GM19328 (cell line): ENCODE data around the gene PRIMA1.

Experiments used
- ATAC-seq: cut with Tn5 transposase; IDR thresholded peaks from one replicate; pipeline ENCODE4 v1.9.1; 2021; ENCODE audit warnings: mild to moderate bottlenecking, moderate library complexity; ENCODE audit not compliant: unreplicated experiment

PRIMA1 gene

DNA sequence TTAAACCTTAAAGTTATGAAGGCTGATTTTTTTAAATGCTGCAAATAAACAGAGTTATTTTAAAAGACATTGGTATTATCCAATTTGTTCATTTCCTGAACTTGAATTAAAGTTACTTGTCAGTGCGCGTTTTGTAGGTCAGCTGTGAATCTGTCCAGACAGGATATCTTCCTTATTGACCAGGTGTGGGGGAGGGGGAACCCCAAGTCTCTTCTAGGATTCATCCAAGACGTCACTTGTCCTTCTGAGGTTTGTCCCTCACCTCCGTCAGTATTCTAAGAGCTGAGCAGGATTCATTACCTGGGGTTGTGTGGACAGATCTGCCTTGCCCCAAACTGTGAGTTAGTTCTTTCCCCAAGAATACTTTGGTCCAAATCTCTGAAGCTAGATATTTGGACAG, 8.8 kb upstream of the PRIMA1 start:
- no peak for ATAC-seq

DNA sequence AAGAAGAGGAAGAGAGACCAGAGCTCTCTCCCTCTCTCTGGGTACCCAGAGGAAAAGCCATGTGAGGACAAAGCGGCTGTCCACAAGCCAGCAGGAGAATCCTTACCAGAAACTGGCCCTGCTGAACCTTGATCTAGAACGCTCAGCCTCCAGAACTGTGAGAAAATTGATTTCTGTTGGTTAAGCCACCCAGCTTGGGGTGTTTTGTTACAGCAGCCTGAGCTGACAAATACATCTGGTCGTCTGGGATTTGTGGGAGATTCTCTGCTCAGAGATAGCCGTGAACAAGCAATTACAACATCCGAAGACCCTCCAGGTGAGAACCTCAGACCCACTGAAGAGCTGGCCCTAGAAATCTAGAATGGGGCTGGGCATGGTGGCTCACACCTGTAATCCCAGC, 6.5 kb upstream of the PRIMA1 start:
- ATAC-seq, result no peak

DNA sequence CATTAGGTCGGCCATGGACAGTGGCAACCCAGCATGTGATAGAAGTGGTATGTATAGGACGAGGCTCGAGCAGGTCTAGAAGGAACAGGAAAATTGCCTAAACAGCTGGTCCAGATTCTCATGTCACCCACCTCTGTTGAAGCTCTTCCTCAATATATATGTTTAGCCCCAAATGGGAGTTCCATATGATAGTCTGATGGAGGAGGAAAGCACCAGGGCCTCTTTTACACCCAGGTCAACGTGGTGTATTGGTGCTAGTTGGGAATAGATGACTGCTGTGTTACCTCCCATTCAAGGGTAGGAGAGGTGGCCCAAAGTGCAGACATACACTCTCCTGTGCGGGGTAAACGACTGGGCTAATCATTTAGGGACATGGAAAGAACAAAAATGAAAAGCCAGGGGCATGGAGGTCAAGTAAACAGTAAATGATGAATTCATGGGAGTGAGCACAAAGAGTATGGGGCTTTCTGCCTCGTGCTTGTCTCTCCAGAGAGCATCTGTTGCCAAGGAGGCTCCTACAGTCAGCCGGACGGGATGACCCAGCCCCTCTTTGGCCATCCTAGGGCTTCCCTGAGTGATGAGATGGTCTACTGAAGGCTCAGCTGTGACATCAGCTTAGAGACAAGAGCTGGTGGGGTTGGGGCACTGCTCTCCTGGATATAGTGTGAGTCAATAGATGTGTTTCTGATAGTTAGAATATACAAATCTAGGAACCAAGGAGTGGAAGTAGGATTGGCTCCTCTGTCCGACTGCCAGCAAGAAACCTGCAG, 5.5 kb upstream of the PRIMA1 start:
- no peak for ATAC-seq

GRCh38 chr14:93792391-93792790, 4.1 kb upstream of the PRIMA1 start:
- no peak for ATAC-seq

- no peak for ATAC-seq
Measured at GRCh38 chr14:93790966-93791365, 2.7 kb upstream of the PRIMA1 start.

DNA sequence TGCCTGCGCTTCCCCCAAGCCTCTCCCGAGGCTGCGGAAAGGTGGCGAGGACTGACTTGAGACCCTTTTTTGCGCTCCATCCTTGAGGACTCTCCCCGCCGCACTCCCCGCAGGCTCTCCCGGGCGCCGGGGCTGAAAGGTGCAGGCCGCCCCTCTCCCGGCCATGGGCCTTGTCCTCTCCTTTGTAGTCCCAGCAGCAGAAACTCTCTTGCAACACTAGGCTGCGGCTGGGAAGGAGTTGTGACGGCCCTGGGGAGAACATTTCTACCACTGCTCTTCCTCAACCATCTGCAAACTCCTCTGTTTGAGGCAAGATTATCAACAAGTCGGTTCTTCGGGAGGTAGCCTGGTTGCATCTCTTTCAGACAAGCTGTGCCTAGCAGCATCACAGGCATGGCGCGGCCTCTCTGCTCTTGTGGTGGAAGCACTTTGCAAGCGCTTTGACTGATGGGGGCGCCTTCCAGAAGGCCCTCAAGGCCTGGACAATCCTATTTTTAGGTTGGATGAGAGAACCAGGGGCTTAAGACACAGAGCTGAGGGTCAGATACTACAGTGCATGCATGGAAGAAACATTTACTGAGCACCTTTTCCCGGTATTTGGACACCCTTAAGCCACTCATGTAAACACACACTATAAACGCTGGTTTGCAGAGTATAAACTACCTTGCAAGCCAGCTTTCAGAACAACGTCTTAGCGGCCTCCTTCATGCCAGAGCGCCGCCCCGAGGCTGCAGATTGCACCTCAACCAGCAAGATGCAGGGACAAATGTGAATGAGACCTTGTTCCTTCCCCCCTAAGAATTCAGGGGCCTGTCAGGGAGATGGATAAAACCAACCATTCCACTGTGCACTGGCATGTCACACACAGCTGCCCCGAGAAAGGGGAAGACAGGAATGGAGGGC, 1.2 kb upstream of the PRIMA1 start:
- no peak for ATAC-seq

- ATAC-seq, result no peak
Measured at GRCh38 chr14:93788543-93789227, 400 bp upstream of the PRIMA1 start.

- ATAC-seq, result no peak
Measured at GRCh38 chr14:93787465-93788292, 606 bp downstream of the PRIMA1 start.

GRCh38 chr14:93785423-93785822, 2.9 kb downstream of the PRIMA1 start:
- no peak for ATAC-seq

GRCh38 chr14:93784878-93785277, 3.4 kb downstream of the PRIMA1 start:
- no peak for ATAC-seq

DNA sequence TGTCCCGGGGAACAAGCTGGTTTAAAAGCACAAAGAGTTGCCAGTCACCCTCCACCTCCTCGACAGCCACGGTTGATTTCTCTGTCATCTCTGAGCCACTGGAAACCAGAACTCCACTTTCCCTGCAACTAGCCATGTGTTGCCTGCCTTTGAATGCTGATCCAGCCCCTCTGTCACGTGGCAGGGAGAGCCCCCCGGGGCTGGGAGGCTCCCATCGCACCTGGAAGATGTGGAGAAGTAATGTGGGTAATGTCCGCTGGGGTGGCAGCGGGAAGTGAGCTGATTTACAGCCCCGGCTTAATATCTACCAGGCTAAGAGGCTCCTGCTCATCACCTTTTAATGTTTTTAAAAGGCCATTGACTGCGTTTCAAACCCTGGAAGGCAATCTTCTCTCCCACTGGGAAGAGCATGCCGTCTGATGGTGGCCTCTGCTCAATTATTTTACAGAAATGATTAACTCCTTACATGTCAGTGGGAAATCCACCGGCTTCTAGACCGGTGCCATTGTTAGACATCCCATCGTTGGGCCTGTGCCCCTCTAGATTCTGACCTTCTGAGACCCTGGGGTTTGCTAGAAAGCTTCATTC, 7.4 kb downstream of the PRIMA1 start:
- ATAC-seq, result no peak

DNA sequence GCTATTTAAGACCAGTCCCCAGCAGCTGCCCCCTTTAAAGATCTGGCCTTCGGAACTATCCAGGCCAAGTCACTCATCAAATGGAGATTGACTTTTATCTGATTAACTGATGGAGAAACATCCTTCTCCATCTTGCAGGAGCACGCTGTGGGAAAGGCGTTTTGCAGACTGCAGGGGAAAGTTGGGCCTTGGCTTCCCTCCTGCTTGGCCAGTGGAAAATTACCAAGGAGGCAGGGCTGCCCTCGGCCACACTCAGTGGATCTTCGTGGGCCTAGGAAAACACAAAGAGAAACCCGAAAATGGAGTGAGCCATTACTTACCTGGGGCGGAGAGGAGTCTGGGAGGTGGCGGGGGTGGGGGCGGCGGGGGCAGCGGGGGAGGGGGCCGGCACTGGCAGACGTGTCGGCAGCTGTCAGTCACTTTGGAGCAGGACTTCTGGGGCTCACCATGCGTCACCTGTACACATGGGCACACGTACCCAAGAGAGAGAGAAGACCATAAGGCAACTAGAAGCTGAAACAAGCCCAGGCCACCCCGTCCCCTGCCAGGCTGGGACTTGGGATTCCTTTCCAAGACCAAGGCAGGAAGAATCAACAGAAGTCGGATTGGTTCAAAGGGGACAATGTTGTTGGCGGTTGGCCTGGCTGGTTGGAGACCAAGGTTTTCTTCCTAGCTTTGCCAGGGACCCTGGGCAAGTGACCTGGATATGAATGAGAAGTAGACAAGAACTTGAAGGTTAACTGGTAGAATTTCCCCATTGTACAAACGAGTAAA, 9.2 kb downstream of the PRIMA1 start:
- ATAC-seq, result no peak

GRCh38 chr14:93778453-93778852, 9.8 kb downstream of the PRIMA1 start:
- ATAC-seq, result no peak

GRCh38 chr14:93775744-93776143, 12.5 kb downstream of the PRIMA1 start:
- ATAC-seq, result no peak

DNA sequence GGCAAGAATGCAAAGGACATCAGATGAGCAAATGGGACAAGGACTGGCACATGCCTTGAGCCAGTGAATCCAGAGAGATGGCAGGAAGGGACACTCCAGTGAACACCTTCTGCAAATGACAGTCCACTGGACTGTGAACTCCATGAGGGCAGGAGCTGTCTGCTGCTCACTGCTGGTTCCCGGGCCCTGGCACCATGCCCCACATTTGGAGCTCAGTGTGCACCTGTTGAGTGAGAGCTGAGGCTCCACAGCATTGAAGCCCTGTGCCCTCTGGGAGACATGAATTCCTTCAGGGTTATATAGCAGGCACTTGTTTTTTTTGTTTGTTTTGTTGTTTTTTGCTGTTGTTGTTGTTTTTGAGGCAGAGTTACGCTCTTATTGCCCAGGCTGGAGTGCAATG, 13.1 kb downstream of the PRIMA1 start:
- ATAC-seq, result no peak

DNA sequence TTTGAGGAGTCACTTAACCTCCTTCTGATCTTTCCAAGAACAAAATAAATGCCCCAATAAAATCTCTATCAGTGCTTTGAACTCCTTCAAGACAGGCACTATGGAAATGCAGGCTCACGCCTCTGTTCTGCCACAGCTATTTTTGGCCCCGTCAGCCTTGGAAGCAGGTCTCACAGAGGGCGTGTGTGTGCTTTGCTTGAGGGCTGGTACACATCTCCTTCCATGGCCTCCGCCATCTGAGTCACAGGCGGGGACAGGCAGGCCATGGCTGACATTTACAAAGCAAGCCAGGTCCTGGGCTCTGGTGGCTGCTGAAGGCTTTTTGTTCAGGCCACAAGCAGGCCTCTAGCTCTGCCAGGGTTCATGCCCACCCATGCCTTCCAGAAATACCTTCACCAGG, 16.0 kb downstream of the PRIMA1 start:
- no peak for ATAC-seq

DNA sequence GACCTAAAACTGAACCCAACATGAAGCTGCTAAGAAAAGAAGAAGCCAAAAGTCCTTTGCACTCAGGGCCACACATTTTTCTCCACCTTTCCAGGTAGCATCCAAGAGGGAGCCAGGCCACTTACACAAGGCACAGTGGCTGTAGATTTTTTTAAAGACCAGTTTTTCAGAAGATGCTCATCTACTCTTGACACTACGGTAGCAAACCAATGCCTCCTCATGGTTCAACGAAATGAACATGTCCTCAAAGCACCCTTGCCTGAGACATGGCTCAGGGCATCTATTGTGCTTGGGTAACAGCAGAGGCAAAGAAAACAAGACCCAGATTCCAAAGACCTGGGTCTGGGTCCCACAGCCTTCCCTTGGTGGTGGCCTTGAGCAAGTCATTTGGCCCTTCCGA, 22.3 kb downstream of the PRIMA1 start:
- ATAC-seq, result no peak

DNA sequence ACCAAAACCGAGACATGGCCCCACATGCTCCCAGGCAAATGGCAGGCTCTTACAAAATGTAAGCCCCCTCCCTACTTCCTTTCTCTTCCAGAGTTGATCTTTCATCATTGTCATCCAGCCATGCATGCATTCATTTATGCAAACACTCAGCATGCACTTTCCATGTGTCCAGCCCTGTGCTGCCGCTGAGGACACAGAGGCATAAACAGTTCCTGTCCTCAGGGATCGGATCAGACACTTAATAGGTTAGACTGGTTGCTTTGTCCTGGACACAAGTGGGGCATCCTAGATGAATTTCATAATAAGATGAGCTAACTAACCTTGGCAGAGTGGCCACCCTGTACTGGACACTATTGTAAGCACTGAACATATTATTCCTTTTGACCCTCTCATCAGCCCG, 23.1 kb downstream of the PRIMA1 start:
- ATAC-seq, result no peak

DNA sequence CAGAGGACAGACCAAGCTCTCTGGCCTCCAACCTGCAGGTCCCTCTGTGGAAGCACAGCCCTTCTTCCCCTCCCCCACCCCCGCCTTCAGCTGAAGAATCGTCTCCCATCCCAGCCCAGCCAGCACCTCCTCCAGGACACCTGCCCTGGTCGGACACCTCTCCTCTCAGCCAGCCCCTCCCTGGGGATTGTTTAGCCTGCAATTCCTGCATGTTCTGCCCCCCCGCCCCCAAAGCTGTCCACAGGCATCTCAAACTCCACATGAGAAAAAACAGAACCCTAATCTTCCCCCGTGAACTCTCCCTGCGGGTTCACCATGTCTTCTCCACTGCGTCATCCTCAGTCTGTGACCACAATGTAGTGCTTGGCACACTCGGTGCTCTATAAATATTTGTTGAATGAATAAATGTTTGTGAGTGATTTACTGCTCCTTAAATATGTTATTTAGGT, 24.1 kb downstream of the PRIMA1 start:
- no peak for ATAC-seq
